HepG2 (cell line): ENCODE data around the gene SIRT1. TPM values are rescaled to one million over a fixed set of nuclear protein-coding genes. Genes with fewer than 3 reads are reported as not detected.
A peak's percentile ranks its signal among the peaks of the same experiment; 100 is the strongest.

ENCODE experiments used
- AGO1 ChIP-seq: fragments of 200-400 bp; formaldehyde crosslinking; IDR thresholded peaks from 2 replicates; pipeline ENCODE4 v1.6.1; 2017; ENCODE audit warnings: mild to moderate bottlenecking, low read depth, low read length, moderate library complexity; ENCODE audit not compliant: poor library complexity, severe bottlenecking
- ARID2 ChIP-seq: sonication (generic); formaldehyde crosslinking; IDR thresholded peaks from 2 replicates; pipeline ENCODE4 v1.8.1; 2022; ENCODE audit warnings: mild to moderate bottlenecking, missing genetic modification reagents, borderline replicate concordance
- ARNTL ChIP-seq: sonication (generic); formaldehyde crosslinking; IDR thresholded peaks from 2 replicates; pipeline ENCODE4 v1.4.0; 2020; ENCODE audit warnings: mild to moderate bottlenecking, missing genetic modification reagents
- ATF3 ChIP-seq: sonication (generic); formaldehyde crosslinking; IDR thresholded peaks from 2 replicates; pipeline ENCODE4 v1.4.0; 2020; ENCODE audit warnings: missing genetic modification reagents
- ETV6 ChIP-seq: sonication (generic); formaldehyde crosslinking; conservative IDR thresholded peaks from 2 replicates; pipeline ENCODE4 v1.4.0; 2020; ENCODE audit warnings: missing genetic modification reagents
- GMEB1 ChIP-seq: sonication (generic); formaldehyde crosslinking; IDR thresholded peaks from 2 replicates; pipeline ENCODE4 v1.5.1; 2020; ENCODE audit warnings: missing genetic modification reagents, mild to moderate bottlenecking, borderline replicate concordance
- HOXD1 ChIP-seq: sonication (generic); formaldehyde crosslinking; IDR thresholded peaks from 2 replicates; pipeline ENCODE4 v1.5.0; 2020; ENCODE audit warnings: missing genetic modification reagents
- IRF1 ChIP-seq: sonication (generic); formaldehyde crosslinking; IDR thresholded peaks from 2 replicates; pipeline ENCODE4 v1.4.0; 2020; ENCODE audit warnings: low read depth, mild to moderate bottlenecking, missing genetic modification reagents
- MTF2 ChIP-seq: sonication (generic); formaldehyde crosslinking; IDR thresholded peaks from 2 replicates; pipeline ENCODE4 v1.5.0; 2020; ENCODE audit warnings: missing genetic modification reagents, borderline replicate concordance
- MXD4 ChIP-seq: IDR thresholded peaks from 2 replicates; pipeline ENCODE4 v1.6.1; 2016; ENCODE audit warnings: mild to moderate bottlenecking, missing biosample characterization, missing genetic modification reagents
- NCOR1 ChIP-seq: fragments of 200-600 bp; sonication (generic); IDR thresholded peaks from 2 replicates; pipeline ENCODE4 v1.7.0; 2017; ENCODE audit warnings: antibody characterized with exemption, low read length, borderline replicate concordance
- PPARG ChIP-seq: conservative IDR thresholded peaks from 2 replicates; pipeline ENCODE4 v1.6.1; 2016; ENCODE audit warnings: missing biosample characterization, missing genetic modification reagents
- RBM22 ChIP-seq: fragments of 200-400 bp; formaldehyde crosslinking; optimal IDR thresholded peaks from 2 replicates; pipeline ENCODE3; 2017; ENCODE audit warnings: mild to moderate bottlenecking, low read length, moderate library complexity
- SALL2 ChIP-seq: sonication (generic); formaldehyde crosslinking; IDR thresholded peaks from 2 replicates; pipeline ENCODE4 v1.8.1; 2023; ENCODE audit warnings: mild to moderate bottlenecking, missing genetic modification reagents, inconsistent platforms
- SIX1 ChIP-seq: sonication (generic); formaldehyde crosslinking; IDR thresholded peaks from 2 replicates; pipeline ENCODE4 v1.4.0; 2020; ENCODE audit warnings: missing genetic modification reagents, borderline replicate concordance
- TIGD3 ChIP-seq: sonication (generic); formaldehyde crosslinking; IDR thresholded peaks from 2 replicates; pipeline ENCODE4 v1.5.1; 2020; ENCODE audit warnings: mild to moderate bottlenecking, missing genetic modification reagents, borderline replicate concordance
- ZFP41 ChIP-seq: sonication (generic); formaldehyde crosslinking; IDR thresholded peaks from 2 replicates; pipeline ENCODE4 v1.4.0; 2020; ENCODE audit warnings: mild to moderate bottlenecking, missing genetic modification reagents, borderline replicate concordance
- ZFP91 ChIP-seq: sonication (generic); formaldehyde crosslinking; IDR thresholded peaks from 2 replicates; pipeline ENCODE4 v1.9.0; 2022; ENCODE audit warnings: missing genetic modification reagents, mild to moderate bottlenecking, borderline replicate concordance
- ZNF562 ChIP-seq: sonication (generic); formaldehyde crosslinking; IDR thresholded peaks from 2 replicates; pipeline ENCODE4 v1.8.0; 2022; ENCODE audit warnings: missing genetic modification reagents, borderline replicate concordance
- ZNF597 ChIP-seq: sonication (generic); formaldehyde crosslinking; IDR thresholded peaks from 2 replicates; pipeline ENCODE4 v1.5.0; 2020; ENCODE audit warnings: missing genetic modification reagents
- ZNF775 ChIP-seq: sonication (generic); formaldehyde crosslinking; IDR thresholded peaks from 2 replicates; pipeline ENCODE4 v1.4.0; 2020; ENCODE audit warnings: missing genetic modification reagents, mild to moderate bottlenecking, moderate library complexity, borderline replicate concordance
- ZZZ3 ChIP-seq: sonication (generic); formaldehyde crosslinking; IDR thresholded peaks from 2 replicates; pipeline ENCODE4 v1.4.0; 2020; ENCODE audit warnings: missing genetic modification reagents, mild to moderate bottlenecking, borderline replicate concordance
- polyA plus RNA-seq, 8 experiments: library from polyadenylated mRNA; depleted of rRNA in 3 of 8; stranded (reverse) in 7 of 8; unstranded in 1 of 8; fragments of >200 nt; fragmentation: Illumina TruSeq in 4 of 8; extraction: Trizol in 4 of 8; gene quantifications; 2 replicates each; pipeline versions ENCODE4 v1.2.1 to v1.2.3, GENCODE V29; 2011 to 2016; ENCODE audit warnings: low read depth in 4 of 8, missing spikeins in 1 of 8, mixed read lengths in 1 of 8; ENCODE audit not compliant: insufficient read depth in 1 of 8
- total RNA-seq, 5 experiments: library from RNA; depleted of rRNA; stranded (reverse); fragments of >200 nt; fragmentation: Illumina TruSeq; extraction: Trizol; gene quantifications; 2 replicates each; pipeline ENCODE4 v1.2.3, GENCODE V29; 2016; ENCODE audit warnings: low read depth in 1 of 5

Gene SIRT1
- total and polyA plus RNA-seq, 2 of the 13 experiments (the other 11 are each of a cell fraction or from before 2014, with no cell fraction given), result 9.4 to 10.2 TPM

GRCh38 chr10:67849331-67850011 lies 35.0 kb upstream of the SIRT1 start (continued):
- TF ChIP-seq NCOR1 (peak; percentile 21; the same call in 1 of the 2 replicates), ATF3 (CRISPR knock-in tag) (no peak), ZZZ3 (peak; percentile 75; the same call in 1 of the 2 replicates), PPARG (CRISPR knock-in tag) (no peak; the same call in 1 of the 2 replicates), MXD4 (CRISPR knock-in tag) (no peak), TIGD3 (CRISPR knock-in tag) (no peak), SIX1 (CRISPR knock-in tag) (peak; percentile 17; the same call in 1 of the 2 replicates), ZFP91 (peak; percentile 33; the same call in 1 of the 2 replicates), AGO1 (no peak), ZFP41 (no peak), ZNF597 (CRISPR knock-in tag) (no peak), ARID2 (CRISPR knock-in tag) (no peak), ZNF562 (CRISPR knock-in tag) (no peak), ARNTL (CRISPR knock-in tag) (no peak), ZNF775 (CRISPR knock-in tag) (no peak), SALL2 (CRISPR knock-in tag) (no peak; the same call in 1 of the 2 replicates), MTF2 (CRISPR knock-in tag) (no peak), GMEB1 (peak; percentile 62; the same call in 1 of the 2 replicates), IRF1 (CRISPR knock-in tag) (no peak), ETV6 (CRISPR knock-in tag) (no peak), HOXD1 (CRISPR knock-in tag) (no peak), RBM22 (no peak)
